Forelimb muscle (tissue), 1 donor: Measurements from ENCODE around the gene CCDC15. TPM values are rescaled to one million over a fixed set of nuclear protein-coding genes. Genes with fewer than 3 reads are reported as not detected.

Experiments
- DNase-seq: peaks from one replicate; pipeline ENCODE4 v3.0.0-alpha.2; 2013; ENCODE audit warnings: low read depth
- polyA plus RNA-seq: library from polyadenylated mRNA; unstranded; fragments of 120-200 nt; gene quantifications from one replicate; pipeline ENCODE4 v1.2.1, GENCODE V29; 2013; ENCODE audit not compliant: insufficient read length

The CCDC15 gene, protein sequence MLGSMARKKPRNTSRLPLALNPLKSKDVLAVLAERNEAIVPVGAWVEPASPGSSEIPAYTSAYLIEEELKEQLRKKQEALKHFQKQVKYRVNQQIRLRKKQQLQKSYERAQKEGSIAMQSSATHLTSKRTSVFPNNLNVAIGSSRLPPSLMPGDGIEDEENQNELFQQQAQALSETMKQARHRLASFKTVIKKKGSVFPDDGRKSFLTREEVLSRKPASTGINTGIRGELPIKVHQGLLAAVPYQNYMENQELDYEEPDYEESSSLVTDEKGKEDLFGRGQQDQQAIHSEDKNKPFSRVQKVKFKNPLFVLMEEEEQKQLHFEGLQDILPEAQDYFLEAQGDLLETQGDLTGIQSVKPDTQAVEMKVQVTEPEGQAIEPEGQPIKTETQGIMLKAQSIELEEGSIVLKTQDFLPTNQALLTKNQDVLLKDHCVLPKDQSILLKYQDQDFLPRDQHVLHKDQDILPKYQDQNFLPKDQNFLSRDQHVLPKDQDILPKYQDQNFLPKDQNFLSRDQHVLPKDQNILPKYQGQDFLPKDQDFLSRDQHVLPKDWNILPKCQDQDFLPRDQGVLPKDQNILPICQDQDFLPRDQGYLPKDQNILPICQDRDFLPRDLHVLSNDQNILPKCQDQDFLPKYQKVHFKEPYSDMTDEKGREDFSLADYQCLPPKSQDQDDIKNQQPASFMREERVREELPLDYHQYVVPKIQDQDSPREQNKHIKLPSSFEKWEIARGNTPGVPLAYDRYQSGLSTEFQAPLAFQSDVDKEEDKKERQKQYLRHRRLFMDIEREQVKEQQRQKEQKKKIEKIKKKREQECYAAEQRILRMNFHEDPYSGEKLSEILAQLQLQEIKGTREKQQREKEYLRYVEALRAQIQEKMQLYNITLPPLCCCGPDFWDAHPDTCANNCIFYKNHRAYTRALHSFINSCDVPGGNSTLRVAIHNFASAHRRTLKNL
- 3.0 TPM for polyA plus RNA-seq

GRCh38 chr11:124953753-124954589 lies at the start of gene CCDC15:
Gene CCDC15 (plus strand): TSS chr11:124954202. CDS start chr11:124954733, 531 bp downstream.
- peak; percentile 90 for DNase-seq

- no peak for DNase-seq
Observed at GRCh38 chr11:124915541-124916369, 38.2 kb upstream of the CCDC15 start.

DNA sequence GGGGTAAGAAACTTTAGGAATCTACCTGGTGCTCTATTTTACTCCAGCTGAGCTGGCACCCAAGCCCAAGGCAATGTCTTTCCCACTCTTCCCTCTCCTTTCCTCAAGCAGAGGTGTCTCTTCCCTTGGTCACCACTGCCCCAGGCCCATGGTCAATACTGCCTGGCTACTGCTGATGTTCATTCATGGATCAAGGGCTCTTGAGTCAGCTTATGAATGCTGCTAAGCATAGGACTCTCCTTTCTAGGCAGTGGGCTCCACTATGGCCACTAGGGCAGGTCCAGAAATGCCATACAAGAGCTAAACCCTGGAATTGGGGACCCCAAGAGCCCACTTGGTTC lies 37.7 kb upstream of the CCDC15 start:
- DNase-seq = no peak

GRCh38 chr11:124917115-124917637 lies 36.8 kb upstream of the CCDC15 start:
- no peak for DNase-seq

DNA sequence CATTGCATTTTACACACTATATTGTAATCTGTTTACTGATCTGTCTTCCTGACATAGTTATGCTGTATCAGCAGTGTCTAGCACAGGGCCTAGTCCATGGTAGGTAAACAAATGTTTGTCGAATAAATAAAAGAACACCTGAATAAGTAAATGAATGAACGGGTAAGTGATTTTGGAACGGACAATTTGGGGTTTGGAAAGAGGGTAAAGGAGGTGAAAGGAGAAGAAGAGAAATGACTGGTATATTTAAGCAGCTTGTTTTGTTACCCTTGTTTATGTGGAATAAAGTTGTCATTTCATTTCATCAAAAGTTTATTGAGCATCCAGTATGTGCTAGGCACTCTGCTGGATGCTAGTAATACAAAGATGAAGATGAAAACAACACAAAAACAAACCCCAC lies 35.1 kb upstream of the CCDC15 start, which contains the start of gene HEPN1:
Gene HEPN1, plus strand, starts transcription at position 301 of the 400 bp plus-strand sequence.
- DNase-seq = no peak

- no peak for DNase-seq
Observed at GRCh38 chr11:124919898-124920297, 34.1 kb upstream of the CCDC15 start.

DNA sequence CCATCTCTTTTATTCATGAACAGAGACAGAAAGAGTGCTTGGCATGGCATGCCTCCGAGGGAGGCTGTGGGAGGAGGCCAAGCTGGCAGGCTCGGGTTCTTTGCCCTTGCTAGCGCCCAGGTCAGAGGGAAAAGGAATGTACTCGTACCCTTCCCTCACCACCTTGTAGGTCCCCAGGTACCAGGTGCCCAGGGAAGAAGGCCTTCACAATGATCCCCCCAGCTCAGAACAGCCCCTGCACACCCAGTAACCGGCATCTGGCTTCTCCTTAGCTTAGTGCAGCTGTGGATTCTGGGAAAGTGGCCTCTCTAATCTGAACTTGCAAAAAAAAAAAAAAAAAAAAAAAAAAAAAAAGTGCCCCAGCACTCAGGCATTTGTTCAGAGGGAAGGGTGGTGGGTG lies 33.6 kb upstream of the CCDC15 start:
- DNase-seq = no peak

DNA sequence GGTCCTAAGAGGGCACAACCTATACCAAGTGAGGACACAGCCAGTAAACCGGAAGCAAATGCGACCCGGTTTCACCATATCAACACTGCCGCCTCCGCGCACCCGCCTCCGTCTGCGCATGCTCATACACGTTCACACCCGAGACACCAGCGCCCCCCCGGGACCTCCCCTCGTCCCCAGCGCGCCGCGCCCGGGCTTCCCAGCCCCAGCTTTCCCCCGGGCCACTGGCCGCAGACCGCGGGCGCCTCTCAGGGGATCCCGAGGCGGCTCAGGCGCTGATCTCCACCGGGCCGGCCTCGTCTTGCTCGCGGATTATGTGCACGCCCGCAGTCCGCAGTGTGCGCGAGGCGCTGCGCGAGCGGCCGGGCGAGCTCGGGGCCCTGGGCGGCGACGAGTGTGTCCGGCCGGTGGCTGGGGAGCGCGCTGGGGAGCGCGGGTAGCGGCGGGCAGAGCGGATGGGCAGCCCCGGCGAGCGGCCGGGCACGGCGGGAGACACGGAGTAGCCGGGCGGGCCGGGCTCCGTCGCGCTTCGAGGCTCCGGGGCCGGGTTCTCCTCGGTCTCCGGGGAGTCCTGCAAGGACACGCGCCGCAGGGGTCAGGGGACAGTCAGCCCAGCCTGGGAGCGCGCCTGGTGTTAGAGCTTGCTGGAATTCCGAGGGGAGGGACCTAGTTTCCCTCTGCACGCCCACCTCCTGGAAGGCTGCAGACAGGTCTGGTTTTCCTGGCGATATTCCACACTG lies 33.0 kb upstream of the CCDC15 start:
- no peak for DNase-seq

- no peak for DNase-seq
Observed at GRCh38 chr11:124922831-124923230, 31.2 kb upstream of the CCDC15 start.

DNA sequence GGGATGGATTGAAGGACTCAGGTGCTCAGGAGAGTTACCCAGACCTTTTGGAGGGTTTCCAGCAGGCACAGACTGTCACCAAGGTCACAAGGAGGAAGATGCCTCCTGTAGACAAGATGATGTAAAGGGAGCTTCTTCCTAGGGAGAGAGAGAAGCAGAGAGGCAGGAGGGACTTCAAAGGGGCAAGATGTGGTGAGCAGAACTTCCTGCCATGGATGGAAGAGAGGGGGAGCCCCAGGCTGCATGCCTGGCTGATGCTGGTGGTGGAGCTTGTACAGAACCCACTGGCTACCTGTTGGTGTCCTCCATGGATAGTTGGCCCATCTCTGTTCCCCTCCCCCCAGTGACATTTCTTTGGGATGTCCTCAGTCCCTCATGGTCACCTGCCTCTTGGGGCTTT lies 30.7 kb upstream of the CCDC15 start:
- no peak for DNase-seq

GRCh38 chr11:124928942-124929665 lies 24.9 kb upstream of the CCDC15 start:
- DNase-seq = no peak

DNA sequence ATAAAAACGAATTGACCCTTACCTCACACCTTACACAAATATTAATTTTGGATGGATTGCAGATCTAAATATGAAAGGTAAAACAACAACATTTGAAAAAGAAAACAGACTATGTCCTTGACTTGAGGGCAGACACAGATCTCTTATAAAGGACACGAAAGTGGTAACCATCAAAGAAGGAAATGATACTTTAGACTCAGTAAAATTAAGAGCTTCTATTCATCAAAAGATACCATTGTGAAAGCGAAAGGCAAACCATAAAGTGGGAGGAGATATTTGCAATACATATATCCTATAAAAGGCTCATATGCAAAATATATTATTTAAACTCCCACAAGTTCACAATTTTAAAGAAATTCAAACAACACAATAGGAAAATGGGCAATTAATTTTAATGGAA lies 23.2 kb upstream of the CCDC15 start:
- no peak for DNase-seq

GRCh38 chr11:124934862-124935547 lies 19.0 kb upstream of the CCDC15 start:
- no peak for DNase-seq

- no peak for DNase-seq
Observed at GRCh38 chr11:124935548-124936514, 18.2 kb upstream of the CCDC15 start, which contains the start of gene HEPACAM. Gene HEPACAM (minus strand): TSS chr11:124936047. CDS start chr11:124936006, 41 bp downstream.

GRCh38 chr11:124937336-124937935 lies 16.6 kb upstream of the CCDC15 start:
- DNase-seq = no peak

DNA sequence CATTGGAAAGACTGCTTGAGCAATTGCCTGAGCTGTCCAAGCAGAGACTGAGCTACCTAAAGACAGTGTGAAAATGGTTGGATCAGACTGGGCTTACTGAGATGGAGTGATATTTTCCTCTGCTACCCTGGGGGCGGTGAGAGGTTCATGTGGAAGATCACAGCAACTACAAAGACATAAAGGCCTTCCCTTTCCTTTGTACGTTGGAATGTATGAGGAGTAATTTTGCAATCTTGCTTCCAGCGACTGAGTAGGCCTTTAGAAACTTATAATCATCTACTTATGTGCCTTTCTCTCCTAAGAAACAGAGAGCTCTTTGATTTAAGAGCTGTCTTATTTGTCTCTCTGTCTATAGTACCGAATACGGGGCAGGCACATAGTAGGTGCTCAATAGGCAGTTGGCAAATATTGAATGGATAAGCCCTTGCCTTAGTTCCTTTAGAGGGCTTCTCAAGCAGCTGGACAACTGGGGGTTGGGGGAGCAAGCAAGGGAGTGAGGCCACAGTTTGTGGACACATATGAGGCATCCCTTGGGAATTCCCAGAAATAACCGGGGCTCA lies 15.7 kb upstream of the CCDC15 start:
- DNase-seq = no peak
